Measurements from ENCODE around the gene ATG3.
A peak's percentile ranks its signal among the peaks of the same experiment; 100 is the strongest.
"Not testable (repeated sequence)": the region's sequence is repeated elsewhere in the genome, so short reads cannot be mapped to it uniquely, and the experiment has no call there.

Gene ATG3

GRCh38 chr3:112582244-112582874 lies 20.6 kb upstream of the ATG3 start:
- TF ChIP-seq, protein P1, sequence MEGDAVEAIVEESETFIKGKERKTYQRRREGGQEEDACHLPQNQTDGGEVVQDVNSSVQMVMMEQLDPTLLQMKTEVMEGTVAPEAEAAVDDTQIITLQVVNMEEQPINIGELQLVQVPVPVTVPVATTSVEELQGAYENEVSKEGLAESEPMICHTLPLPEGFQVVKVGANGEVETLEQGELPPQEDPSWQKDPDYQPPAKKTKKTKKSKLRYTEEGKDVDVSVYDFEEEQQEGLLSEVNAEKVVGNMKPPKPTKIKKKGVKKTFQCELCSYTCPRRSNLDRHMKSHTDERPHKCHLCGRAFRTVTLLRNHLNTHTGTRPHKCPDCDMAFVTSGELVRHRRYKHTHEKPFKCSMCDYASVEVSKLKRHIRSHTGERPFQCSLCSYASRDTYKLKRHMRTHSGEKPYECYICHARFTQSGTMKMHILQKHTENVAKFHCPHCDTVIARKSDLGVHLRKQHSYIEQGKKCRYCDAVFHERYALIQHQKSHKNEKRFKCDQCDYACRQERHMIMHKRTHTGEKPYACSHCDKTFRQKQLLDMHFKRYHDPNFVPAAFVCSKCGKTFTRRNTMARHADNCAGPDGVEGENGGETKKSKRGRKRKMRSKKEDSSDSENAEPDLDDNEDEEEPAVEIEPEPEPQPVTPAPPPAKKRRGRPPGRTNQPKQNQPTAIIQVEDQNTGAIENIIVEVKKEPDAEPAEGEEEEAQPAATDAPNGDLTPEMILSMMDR (IDR thresholded peaks at IDR 0.05; ENCODE audit: extremely low read depth, missing control alignments): peak; percentile 52

DNA sequence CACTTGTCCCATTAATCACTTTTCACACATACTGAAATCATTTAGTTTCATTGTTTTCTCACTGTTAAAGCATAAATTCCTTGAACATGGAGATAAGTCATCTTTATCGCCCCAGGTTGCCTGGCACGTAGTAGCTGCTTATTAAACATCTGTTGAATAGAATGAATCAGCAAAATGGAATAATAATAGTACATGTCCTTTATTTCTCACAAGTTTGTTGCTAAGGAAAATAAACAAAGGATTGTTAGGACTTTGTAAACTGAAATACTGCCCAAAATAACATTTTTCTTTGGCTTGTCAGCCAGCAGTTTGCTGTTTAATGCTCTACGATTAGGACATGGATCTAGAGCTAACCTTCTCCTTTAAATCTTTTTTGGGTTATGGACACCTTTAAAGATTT lies 17.9 kb upstream of the ATG3 start:
- DNase-seq (ENCODE audit: low spot score): no peak
- TF ChIP-seq, protein P1 (IDR thresholded peaks at IDR 0.05; ENCODE audit: extremely low read depth, missing control alignments): no peak

More at GRCh38 chr3:112582244-112582874, 20.6 kb upstream of the ATG3 start:
- no peak for DNase-seq (ENCODE audit: low spot score)

GRCh38 chr3:112579232-112579631 lies 17.5 kb upstream of the ATG3 start:
- TF ChIP-seq, protein P1 (IDR thresholded peaks at IDR 0.05; ENCODE audit: extremely low read depth, missing control alignments): no peak
- no peak for DNase-seq (ENCODE audit: low spot score)

DNA sequence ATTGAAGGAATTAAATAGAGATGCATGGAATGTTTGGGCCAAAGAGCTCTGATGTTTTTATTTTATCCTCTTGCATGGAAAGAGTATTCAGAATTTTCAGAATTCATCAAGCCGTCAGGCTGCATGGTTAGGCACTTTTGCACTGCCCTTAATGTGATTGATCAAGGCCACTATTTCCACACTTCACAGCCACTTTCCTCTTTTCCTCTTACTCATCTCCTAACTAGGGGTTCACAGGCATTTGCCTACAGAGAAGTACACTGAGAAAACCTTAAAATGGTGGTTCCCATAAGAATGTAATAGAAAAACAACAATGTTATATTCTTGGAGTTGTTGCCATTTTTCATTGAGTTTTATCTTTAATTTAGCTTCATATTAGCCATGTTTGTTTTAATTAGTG lies 10.9 kb upstream of the ATG3 start:
- DNase-seq (ENCODE audit: low spot score): no peak
- TF ChIP-seq, protein P1 (IDR thresholded peaks at IDR 0.05; ENCODE audit: extremely low read depth, missing control alignments): no peak

DNA sequence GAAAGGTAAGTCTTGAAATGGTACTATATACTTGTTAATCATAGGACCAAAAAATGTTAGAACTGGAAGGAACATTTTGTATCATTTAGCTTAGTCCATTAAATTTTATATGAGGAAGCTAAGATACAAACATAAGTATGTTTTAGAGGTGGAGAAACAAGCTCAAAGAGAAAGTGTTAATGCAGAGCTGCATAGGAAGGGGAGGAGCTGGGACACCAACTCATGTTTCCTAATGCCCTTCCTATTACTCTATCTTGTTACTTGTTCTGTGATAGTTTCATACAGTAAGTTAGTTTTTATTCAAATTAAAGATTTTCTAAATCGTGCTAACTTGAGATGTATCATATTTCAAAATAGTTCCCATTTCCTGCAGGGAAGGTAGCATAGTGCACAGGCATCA lies 7.5 kb upstream of the ATG3 start:
- DNase-seq (ENCODE audit: low spot score): no peak
- TF ChIP-seq, protein P1 (IDR thresholded peaks at IDR 0.05; ENCODE audit: extremely low read depth, missing control alignments): no peak

DNA sequence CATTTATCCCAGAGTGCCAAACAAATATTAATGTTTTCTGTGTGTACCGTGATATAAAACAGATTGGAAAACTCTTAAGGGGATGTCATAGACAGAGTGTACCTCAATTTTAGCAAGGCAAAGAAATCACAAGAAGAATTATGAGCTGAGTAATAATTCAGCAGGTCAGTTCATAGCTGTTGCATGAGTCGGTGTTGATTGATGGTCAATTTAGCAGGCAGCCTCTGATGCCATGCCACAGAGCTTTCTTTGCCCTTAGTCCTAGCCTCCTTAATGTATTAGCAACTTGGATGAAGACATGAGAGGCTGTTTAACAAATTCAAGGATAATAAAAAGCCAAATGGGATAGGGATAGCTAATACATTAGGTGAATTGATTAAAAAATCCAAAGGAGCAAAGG lies 6.9 kb upstream of the ATG3 start:
- TF ChIP-seq, protein P1 (IDR thresholded peaks at IDR 0.05; ENCODE audit: extremely low read depth, missing control alignments): no peak
- no peak for DNase-seq (ENCODE audit: low spot score)

DNA sequence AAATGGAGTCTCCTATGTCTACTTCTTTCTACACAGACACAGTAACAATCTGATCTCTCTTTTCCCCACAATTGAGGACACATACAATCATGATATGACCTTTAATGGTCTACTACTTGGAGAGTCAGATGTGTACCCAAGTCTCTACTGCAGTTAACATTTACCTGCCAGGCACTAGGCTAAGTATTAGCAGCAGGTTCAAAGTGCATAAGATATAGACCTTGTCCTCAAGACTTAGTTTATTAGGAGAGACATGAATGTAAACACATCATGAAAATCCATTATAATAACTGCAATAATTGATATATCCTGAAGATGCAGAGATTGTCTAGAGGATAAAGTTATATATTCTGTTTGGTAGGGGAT lies 3.2 kb upstream of the ATG3 start:
- TF ChIP-seq, protein P1 (IDR thresholded peaks at IDR 0.05; ENCODE audit: extremely low read depth, missing control alignments): no peak
- no peak for DNase-seq (ENCODE audit: low spot score)

- not testable (repeated sequence) for DNase-seq (ENCODE audit: low spot score)
Measured at GRCh38 chr3:112564247-112564939, 2.6 kb upstream of the ATG3 start.

All from GM20000 (cell line).